Mucosa of stomach (tissue), 1 donor: Measurements from ENCODE around the gene TNFSF12.
"Not testable (repeated sequence)": the region's sequence is repeated elsewhere in the genome, so short reads cannot be mapped to it uniquely, and the experiment has no call there.

ENCODE experiments used
- H3K27me3 ChIP-seq: one replicate; pipeline ENCODE4 v1.7.0; 2013; ENCODE audit warnings: mild to moderate bottlenecking, low read length; ENCODE audit not compliant: control insufficient read depth, insufficient read depth
- H3K36me3 ChIP-seq: one replicate; pipeline ENCODE4 v1.7.0; 2013; ENCODE audit warnings: low read length; ENCODE audit not compliant: control insufficient read depth, insufficient read depth
- H3K4me1 ChIP-seq: one replicate; pipeline ENCODE4 v1.7.0; 2013; ENCODE audit warnings: mild to moderate bottlenecking, low read length; ENCODE audit not compliant: control insufficient read depth, insufficient read depth
- H3K4me3 ChIP-seq: one replicate; pipeline ENCODE4 v1.7.0; 2013; ENCODE audit warnings: low read length
- H3K9ac ChIP-seq: one replicate; pipeline ENCODE4 v1.7.0; 2013; ENCODE audit warnings: mild to moderate bottlenecking, low read length, moderate library complexity
- H3K9me3 ChIP-seq: one replicate; pipeline ENCODE4 v1.7.0; 2013; ENCODE audit warnings: mild to moderate bottlenecking, low read length, moderate library complexity; ENCODE audit not compliant: control insufficient read depth
- donor health status: Pancreatic carcinoma.

The TNFSF12 gene

GRCh38 chr17:7587420-7588151 is 38.7 kb downstream of the TNFSF12 start:
- Histone ChIP-seq H3K9ac (no peak overlapping the region), H3K27me3 (no peaks in the 10 kb centered on the region), H3K4me1 (peaks cover 40% of the 10 kb centered on the region), H3K9me3 (no peaks in the 10 kb centered on the region), H3K4me3 (no peak overlapping the region), H3K36me3 (peaks cover 1% of the 10 kb centered on the region)

- Histone ChIP-seq H3K4me1 (peaks cover 30% of the 10 kb centered on the region), H3K36me3 (peaks cover 12% of the 10 kb centered on the region), H3K4me3 (no peak overlapping the region), H3K27me3 (no peaks in the 10 kb centered on the region), H3K9ac (peak overlapping the region; percentile 50), H3K9me3 (no peaks in the 10 kb centered on the region)
These were observed 39.8 kb downstream of the TNFSF12 start for GRCh38 chr17:7588553-7589203.

GRCh38 chr17:7589204-7589868 is 40.5 kb downstream of the TNFSF12 start:
- no peaks in the 10 kb centered on the region for H3K9me3 ChIP-seq
- no peaks in the 10 kb centered on the region for H3K27me3 ChIP-seq
- no peak overlapping the region for H3K4me3 ChIP-seq
- H3K9ac ChIP-seq, result peak overlapping the region; percentile 50
- H3K36me3 ChIP-seq, result peaks cover 15% of the 10 kb centered on the region
- H3K4me1 ChIP-seq, result peaks cover 28% of the 10 kb centered on the region

GRCh38 chr17:7589891-7590691 is 41.2 kb downstream of the TNFSF12 start, which contains the start of gene SOX15:
SOX15 (minus strand) TSS chr17:7590094; CDS start chr17:7589676, 418 bp downstream.
- Histone ChIP-seq H3K4me3 (no peak within 1 kb of the TSS), H3K9me3 (no peaks in the 10 kb centered on the region), H3K36me3 (peaks cover 15% of the 10 kb centered on the region), H3K4me1 (peaks cover 20% of the 10 kb centered on the region), H3K27me3 (no peaks in the 10 kb centered on the region), H3K9ac (peak within 1 kb of the TSS; percentile 50)

- Histone ChIP-seq H3K9me3 (no peaks in the 10 kb centered on the region), H3K4me3 (no peak overlapping the region), H3K9ac (no peak overlapping the region), H3K27me3 (no peaks in the 10 kb centered on the region), H3K4me1 (peaks cover 14% of the 10 kb centered on the region), H3K36me3 (peaks cover 15% of the 10 kb centered on the region)
These were observed 41.9 kb downstream of the TNFSF12 start for GRCh38 chr17:7590743-7591142.

- H3K4me3 ChIP-seq, result no peak overlapping the region
- H3K9me3 ChIP-seq, result no peaks in the 10 kb centered on the region
- H3K36me3 ChIP-seq, result peaks cover 15% of the 10 kb centered on the region
- peaks cover 13% of the 10 kb centered on the region for H3K4me1 ChIP-seq
- no peaks in the 10 kb centered on the region for H3K27me3 ChIP-seq
- no peak overlapping the region for H3K9ac ChIP-seq
These were observed 42.7 kb downstream of the TNFSF12 start for GRCh38 chr17:7591596-7591995.

GRCh38 chr17:7592422-7593021 is 43.7 kb downstream of the TNFSF12 start:
- H3K4me1 ChIP-seq, result peaks cover 13% of the 10 kb centered on the region
- peaks cover 15% of the 10 kb centered on the region for H3K36me3 ChIP-seq
- no peak overlapping the region for H3K9ac ChIP-seq
- no peak overlapping the region for H3K4me3 ChIP-seq
- H3K27me3 ChIP-seq, result no peaks in the 10 kb centered on the region
- H3K9me3 ChIP-seq, result no peaks in the 10 kb centered on the region

- Histone ChIP-seq H3K4me1 (peaks cover 13% of the 10 kb centered on the region), H3K36me3 (peaks cover 15% of the 10 kb centered on the region), H3K27me3 (no peaks in the 10 kb centered on the region), H3K4me3 (no peak overlapping the region), H3K9me3 (no peaks in the 10 kb centered on the region), H3K9ac (no peak overlapping the region)
These were observed 44.4 kb downstream of the TNFSF12 start for GRCh38 chr17:7593296-7593695.

GRCh38 chr17:7597561-7597960 is 48.7 kb downstream of the TNFSF12 start:
- H3K4me3 ChIP-seq, H3K27me3 ChIP-seq, H3K9ac ChIP-seq, H3K9me3 ChIP-seq, H3K4me1 ChIP-seq: not testable (repeated sequence)
- H3K36me3 ChIP-seq, result peaks cover 14% of the 10 kb centered on the region

- no peaks in the 10 kb centered on the region for H3K9me3 ChIP-seq
- H3K36me3 ChIP-seq, result no peaks in the 10 kb centered on the region
- H3K27me3 ChIP-seq, result no peaks in the 10 kb centered on the region
- H3K4me3 ChIP-seq, result no peak overlapping the region
- no peaks in the 10 kb centered on the region for H3K4me1 ChIP-seq
- H3K9ac ChIP-seq, result no peak overlapping the region
These were observed 57.4 kb downstream of the TNFSF12 start for GRCh38 chr17:7606280-7606679.
